ENCODE measurements around the gene APCDD1.

Gene APCDD1

GRCh38 chr18:10458691-10459090 is 4.3 kb downstream of the APCDD1 start:
- no peaks in the 10 kb centered on the region for H3K9me3 ChIP-seq (replicated peaks; ENCODE audit: insufficient read depth, low read length)
- no peaks in the 10 kb centered on the region for H3K27me3 ChIP-seq (replicated peaks; ENCODE audit: insufficient read depth, low read length)
- no peaks in the 10 kb centered on the region for H3K36me3 ChIP-seq (replicated peaks; ENCODE audit: insufficient read depth, low read length)
- no peak overlapping the region for H3K9ac ChIP-seq (ENCODE audit: low read length)
- DNase-seq, result no peak
- no peaks in the 10 kb centered on the region for H3K79me2 ChIP-seq (ENCODE audit: low read length)
- TF ChIP-seq CTCF (IDR thresholded peaks at IDR 0.05; ENCODE audit: low read length) (no peak), EZH2 (optimal IDR thresholded peaks at IDR 0.05; ENCODE audit: low read depth, low read length) (no peak), EZH2phosphoT487 (IDR thresholded peaks at IDR 0.05; ENCODE audit: low read length) (no peak)
- H3K9me2 ChIP-seq (replicated peaks; ENCODE audit: insufficient read depth, low read length), result no peaks in the 10 kb centered on the region
- H3K4me3 ChIP-seq (ENCODE audit: low read length), result no peak overlapping the region
- no peak overlapping the region for H3K4me2 ChIP-seq (ENCODE audit: low read depth, low read length)
- no peak overlapping the region for H3K27ac ChIP-seq (ENCODE audit: low read length)
- H3K4me1 ChIP-seq (ENCODE audit: low read length), result no peaks in the 10 kb centered on the region
- no peaks in the 10 kb centered on the region for H3F3A ChIP-seq (ENCODE audit: insufficient read depth, low read length)
- H2AFZ ChIP-seq (ENCODE audit: low read length), result no peak overlapping the region
- H4K20me1 ChIP-seq (ENCODE audit: insufficient read depth, low read length), result no peaks in the 10 kb centered on the region

DNA sequence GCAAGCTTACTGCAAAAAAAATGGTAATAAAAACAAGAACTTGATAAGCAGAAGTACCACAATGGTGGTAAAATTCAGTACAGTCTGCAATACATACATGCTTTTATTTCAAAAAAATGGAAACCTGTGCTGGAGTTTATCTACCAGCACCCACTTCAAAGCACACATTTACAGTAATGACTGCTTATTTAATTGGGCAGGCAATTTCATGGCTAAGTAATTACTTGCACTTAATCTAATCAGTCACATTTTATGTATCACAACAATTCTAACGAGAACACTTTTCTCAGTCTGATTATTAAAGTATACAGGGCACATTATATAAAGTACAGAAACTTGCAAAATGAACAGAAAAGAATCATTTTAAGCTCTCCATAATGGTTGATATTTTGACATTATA is 5.2 kb downstream of the APCDD1 start:
- H2AFZ ChIP-seq (ENCODE audit: low read length), result no peak overlapping the region
- H3F3A ChIP-seq (ENCODE audit: insufficient read depth, low read length), result no peaks in the 10 kb centered on the region
- no peak overlapping the region for H3K9ac ChIP-seq (ENCODE audit: low read length)
- H3K36me3 ChIP-seq (replicated peaks; ENCODE audit: insufficient read depth, low read length), result no peaks in the 10 kb centered on the region
- no peaks in the 10 kb centered on the region for H3K4me1 ChIP-seq (ENCODE audit: low read length)
- no peaks in the 10 kb centered on the region for H3K9me3 ChIP-seq (replicated peaks; ENCODE audit: insufficient read depth, low read length)
- H3K27me3 ChIP-seq (replicated peaks; ENCODE audit: insufficient read depth, low read length), result no peaks in the 10 kb centered on the region
- no peaks in the 10 kb centered on the region for H4K20me1 ChIP-seq (ENCODE audit: insufficient read depth, low read length)
- no peak overlapping the region for H3K4me2 ChIP-seq (ENCODE audit: low read depth, low read length)
- H3K4me3 ChIP-seq (ENCODE audit: low read length), result no peak overlapping the region
- H3K79me2 ChIP-seq (ENCODE audit: low read length), result no peaks in the 10 kb centered on the region
- H3K9me2 ChIP-seq (replicated peaks; ENCODE audit: insufficient read depth, low read length), result no peaks in the 10 kb centered on the region
- H3K27ac ChIP-seq (ENCODE audit: low read length), result no peak overlapping the region
- TF ChIP-seq EZH2phosphoT487 (IDR thresholded peaks at IDR 0.05; ENCODE audit: low read length) (no peak), CTCF (IDR thresholded peaks at IDR 0.05; ENCODE audit: low read length) (no peak), EZH2 (optimal IDR thresholded peaks at IDR 0.05; ENCODE audit: low read depth, low read length) (no peak)
- no peak for DNase-seq

GRCh38 chr18:10460414-10461018 is 6.1 kb downstream of the APCDD1 start:
- Histone ChIP-seq H3K4me1 (ENCODE audit: low read length) (no peaks in the 10 kb centered on the region), H3K9me3 (replicated peaks; ENCODE audit: insufficient read depth, low read length) (no peaks in the 10 kb centered on the region), H3K9ac (ENCODE audit: low read length) (no peak overlapping the region), H3K9me2 (replicated peaks; ENCODE audit: insufficient read depth, low read length) (no peaks in the 10 kb centered on the region), H2AFZ (ENCODE audit: low read length) (no peak overlapping the region), H3F3A (ENCODE audit: insufficient read depth, low read length) (no peaks in the 10 kb centered on the region), H3K27me3 (replicated peaks; ENCODE audit: insufficient read depth, low read length) (no peaks in the 10 kb centered on the region), H3K4me3 (ENCODE audit: low read length) (no peak overlapping the region), H3K4me2 (ENCODE audit: low read depth, low read length) (no peak overlapping the region), H3K36me3 (replicated peaks; ENCODE audit: insufficient read depth, low read length) (no peaks in the 10 kb centered on the region), H3K79me2 (ENCODE audit: low read length) (no peaks in the 10 kb centered on the region), H3K27ac (ENCODE audit: low read length) (no peak overlapping the region), H4K20me1 (ENCODE audit: insufficient read depth, low read length) (no peaks in the 10 kb centered on the region)
- no peak for TF ChIP-seq CTCF (IDR thresholded peaks at IDR 0.05; ENCODE audit: low read length)
- TF ChIP-seq EZH2 (optimal IDR thresholded peaks at IDR 0.05; ENCODE audit: low read depth, low read length), result no peak
- no peak for TF ChIP-seq EZH2phosphoT487 (IDR thresholded peaks at IDR 0.05; ENCODE audit: low read length)
- DNase-seq, result no peak
